SU-DHL-6 (cell line): ENCODE results near the gene COL6A2.

Experiments
- H2AFZ ChIP-seq: fragments of 200-600 bp; sonication (generic); 2 replicates; pipeline ENCODE4 v1.6.1; 2014; ENCODE audit warnings: low read depth, mild to moderate bottlenecking, moderate library complexity, mixed read lengths, antibody characterized with exemption, low read length; ENCODE audit not compliant: severe bottlenecking
- H3F3A ChIP-seq: fragments of 200-600 bp; shearing (Covaris generic); 2 replicates; pipeline ENCODE4 v1.6.0; 2016; ENCODE audit warnings: antibody characterized with exemption, mild to moderate bottlenecking; ENCODE audit not compliant: insufficient read depth
- H3K27ac ChIP-seq: fragments of 200-600 bp; sonication (generic); 2 replicates; pipeline ENCODE4 v1.5.1; 2016; ENCODE audit warnings: low read depth, mild to moderate bottlenecking, low read length, moderate library complexity, mixed read lengths
- H3K27me3 ChIP-seq: fragments of 200-600 bp; sonication (generic), shearing (Covaris generic); 2 replicates; pipeline ENCODE4 v1.6.0; 2014; ENCODE audit warnings: mild to moderate bottlenecking, low read length
- H3K36me3 ChIP-seq: fragments of 200-600 bp; sonication (generic); 2 replicates; pipeline ENCODE4 v1.6.1; 2014; ENCODE audit warnings: mild to moderate bottlenecking, low read length, mixed read lengths
- H3K4me2 ChIP-seq: fragments of 300-600, 200-600 bp; shearing (Covaris generic), sonication (generic); 2 replicates; pipeline ENCODE4 v1.6.0; 2014; ENCODE audit warnings: low read length, low read depth, mild to moderate bottlenecking; ENCODE audit not compliant: poor library complexity, severe bottlenecking
- H3K4me3 ChIP-seq: fragments of 200-600 bp; sonication (generic); 2 replicates; pipeline ENCODE4 v1.5.1; 2014; ENCODE audit warnings: antibody characterized with exemption, low read length, mild to moderate bottlenecking, mixed read lengths; ENCODE audit not compliant: insufficient read depth, poor library complexity, severe bottlenecking
- H3K79me2 ChIP-seq: fragments of 200-600 bp; sonication (generic); 2 replicates; pipeline ENCODE4 v1.6.1; 2014; ENCODE audit warnings: mild to moderate bottlenecking, low read length, moderate library complexity; ENCODE audit not compliant: insufficient read depth
- H3K9ac ChIP-seq: fragments of 200-600 bp; sonication (generic); 2 replicates; pipeline ENCODE4 v1.7.0; 2014; ENCODE audit warnings: mild to moderate bottlenecking, low read length
- H3K9me2 ChIP-seq: fragments of 200-600 bp; sonication (generic); replicated peaks from 2 replicates; pipeline ENCODE4 v1.6.1; 2014; ENCODE audit warnings: low read length; ENCODE audit not compliant: insufficient read depth
- H3K9me3 ChIP-seq: fragments of 200-600 bp; sonication (generic); 2 replicates; pipeline ENCODE4 v1.6.1; 2014; ENCODE audit warnings: low read length, mixed read lengths; ENCODE audit not compliant: insufficient read depth
- H4K20me1 ChIP-seq: fragments of 200-600 bp; sonication (generic); 2 replicates; pipeline ENCODE4 v1.6.1; 2014; ENCODE audit warnings: low read depth, mild to moderate bottlenecking, antibody characterized with exemption, low read length, moderate library complexity, mixed read lengths
- EZH2phosphoT487 ChIP-seq: fragments of 200-600 bp; sonication (generic), shearing (Covaris generic); conservative IDR thresholded peaks from 2 replicates; pipeline ENCODE4 v1.6.1; 2018; ENCODE audit warnings: mild to moderate bottlenecking, antibody characterized with exemption, low read length, moderate library complexity, mixed read lengths
- TF ChIP-seq, protein P1 (sequence below): fragments of 200-600 bp; sonication (generic); IDR thresholded peaks from one replicate; pipeline ENCODE4 v1.5.1; 2017; ENCODE audit warnings: antibody characterized with exemption, mild to moderate bottlenecking, low read length, moderate library complexity; ENCODE audit not compliant: insufficient read depth, poor library complexity, severe bottlenecking

Gene COL6A2

DNA sequence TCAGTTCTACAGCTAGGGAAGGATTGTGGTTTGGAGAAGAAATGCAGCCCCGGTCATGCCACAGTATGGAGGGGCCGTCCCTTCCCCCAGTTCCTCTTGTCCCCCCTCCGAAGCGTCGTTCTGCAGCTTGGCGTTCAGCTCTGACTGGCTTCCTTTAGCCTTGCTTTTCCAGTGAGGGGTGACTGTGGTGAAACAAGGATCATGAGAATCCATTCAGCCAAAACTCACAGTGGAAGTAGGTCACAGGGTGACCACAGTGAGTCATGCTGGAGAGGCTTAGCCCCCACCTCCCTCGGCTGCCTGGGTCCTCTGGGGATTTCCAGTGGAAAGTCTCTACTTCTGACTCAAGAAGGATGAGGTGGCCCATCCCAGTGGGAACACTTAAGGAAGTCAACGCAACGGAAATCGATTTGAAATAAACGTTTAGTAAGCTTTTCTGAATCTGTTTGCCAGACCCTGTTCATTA lies 37.3 kb upstream of the COL6A2 start:
- Histone ChIP-seq H3K9me3 (no peaks in the 10 kb centered on the region; the same call in 1 of the 2 replicates), H3F3A (no peaks in the 10 kb centered on the region), H3K4me3 (no peak overlapping the region), H4K20me1 (no peaks in the 10 kb centered on the region), H3K36me3 (no peaks in the 10 kb centered on the region), H3K27ac (no peak overlapping the region), H3K9me2 (no peaks in the 10 kb centered on the region), H3K9ac (no peak overlapping the region), H3K79me2 (no peaks in the 10 kb centered on the region), H3K4me2 (no peak overlapping the region), H2AFZ (no peak overlapping the region), H3K27me3 (no peaks in the 10 kb centered on the region)
- TF ChIP-seq, protein P1, sequence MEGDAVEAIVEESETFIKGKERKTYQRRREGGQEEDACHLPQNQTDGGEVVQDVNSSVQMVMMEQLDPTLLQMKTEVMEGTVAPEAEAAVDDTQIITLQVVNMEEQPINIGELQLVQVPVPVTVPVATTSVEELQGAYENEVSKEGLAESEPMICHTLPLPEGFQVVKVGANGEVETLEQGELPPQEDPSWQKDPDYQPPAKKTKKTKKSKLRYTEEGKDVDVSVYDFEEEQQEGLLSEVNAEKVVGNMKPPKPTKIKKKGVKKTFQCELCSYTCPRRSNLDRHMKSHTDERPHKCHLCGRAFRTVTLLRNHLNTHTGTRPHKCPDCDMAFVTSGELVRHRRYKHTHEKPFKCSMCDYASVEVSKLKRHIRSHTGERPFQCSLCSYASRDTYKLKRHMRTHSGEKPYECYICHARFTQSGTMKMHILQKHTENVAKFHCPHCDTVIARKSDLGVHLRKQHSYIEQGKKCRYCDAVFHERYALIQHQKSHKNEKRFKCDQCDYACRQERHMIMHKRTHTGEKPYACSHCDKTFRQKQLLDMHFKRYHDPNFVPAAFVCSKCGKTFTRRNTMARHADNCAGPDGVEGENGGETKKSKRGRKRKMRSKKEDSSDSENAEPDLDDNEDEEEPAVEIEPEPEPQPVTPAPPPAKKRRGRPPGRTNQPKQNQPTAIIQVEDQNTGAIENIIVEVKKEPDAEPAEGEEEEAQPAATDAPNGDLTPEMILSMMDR = no peak
- no peak for TF ChIP-seq EZH2phosphoT487

DNA sequence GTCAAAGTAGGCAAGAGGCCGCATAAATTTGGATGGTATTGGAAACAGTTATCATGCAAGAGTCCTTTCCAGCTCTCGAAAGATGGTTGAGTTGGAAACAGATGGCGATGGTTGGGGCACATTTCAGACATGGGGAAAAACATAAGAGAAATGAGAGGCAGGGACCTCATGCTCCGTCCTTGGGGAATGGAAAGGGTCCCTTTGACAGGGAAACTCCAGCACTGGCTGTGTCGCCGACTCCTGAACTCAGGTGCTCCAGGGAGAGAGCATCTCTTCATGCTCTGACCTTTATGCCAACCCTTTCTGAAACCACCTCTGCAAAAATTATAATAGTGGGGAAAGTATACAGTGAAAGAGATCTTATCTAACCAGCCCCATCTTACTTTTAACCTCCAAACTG lies 36.8 kb upstream of the COL6A2 start:
- no peaks in the 10 kb centered on the region for H3K9me2 ChIP-seq
- H3K9ac ChIP-seq = no peak overlapping the region
- H3K4me2 ChIP-seq = no peak overlapping the region
- no peaks in the 10 kb centered on the region for H3K27me3 ChIP-seq
- H3K9me3 ChIP-seq = no peaks in the 10 kb centered on the region; the same call in 1 of the 2 replicates
- no peaks in the 10 kb centered on the region for H3K79me2 ChIP-seq
- no peaks in the 10 kb centered on the region for H4K20me1 ChIP-seq
- H3K27ac ChIP-seq = no peak overlapping the region
- no peak for TF ChIP-seq EZH2phosphoT487
- TF ChIP-seq, protein P1 = no peak
- no peaks in the 10 kb centered on the region for H3K36me3 ChIP-seq
- no peaks in the 10 kb centered on the region for H3F3A ChIP-seq
- H2AFZ ChIP-seq = no peak overlapping the region
- H3K4me3 ChIP-seq = no peak overlapping the region

- H3F3A ChIP-seq = no peaks in the 10 kb centered on the region
- no peaks in the 10 kb centered on the region for H3K79me2 ChIP-seq
- H3K27me3 ChIP-seq = no peaks in the 10 kb centered on the region
- no peaks in the 10 kb centered on the region for H3K36me3 ChIP-seq
- no peak overlapping the region for H3K4me3 ChIP-seq
- H4K20me1 ChIP-seq = no peaks in the 10 kb centered on the region
- H3K9me2 ChIP-seq = no peaks in the 10 kb centered on the region
- H2AFZ ChIP-seq = no peak overlapping the region
- TF ChIP-seq, protein P1 = no peak
- TF ChIP-seq EZH2phosphoT487 = no peak
- H3K9ac ChIP-seq = no peak overlapping the region
- no peak overlapping the region for H3K4me2 ChIP-seq
- no peak overlapping the region for H3K27ac ChIP-seq
- no peaks in the 10 kb centered on the region; the same call in 1 of the 2 replicates for H3K9me3 ChIP-seq
Measured at GRCh38 chr21:46061518-46061917, 36.4 kb upstream of the COL6A2 start.

DNA sequence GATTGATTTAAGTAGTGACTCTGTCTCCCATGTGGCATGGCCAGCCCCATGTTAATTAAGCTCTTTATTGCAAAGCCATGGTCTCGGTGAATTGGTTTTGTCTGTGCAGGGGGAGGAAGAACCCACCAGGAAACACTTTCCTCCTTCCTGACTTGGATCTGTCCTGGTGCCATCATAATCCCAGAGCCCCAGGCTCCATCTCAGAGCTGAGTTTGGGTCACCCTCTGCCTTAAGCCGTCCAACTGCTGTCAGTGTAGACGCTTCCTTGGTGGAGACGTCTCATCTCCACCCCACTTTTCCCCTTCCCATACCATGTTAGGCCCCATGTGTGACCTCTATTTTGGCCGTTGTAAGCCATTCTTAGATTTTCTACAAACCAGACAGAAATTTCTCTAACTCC lies 36.0 kb upstream of the COL6A2 start:
- Histone ChIP-seq H3K79me2 (no peaks in the 10 kb centered on the region), H3K9me3 (no peaks in the 10 kb centered on the region; the same call in 1 of the 2 replicates), H3K27me3 (no peaks in the 10 kb centered on the region), H3K4me3 (no peak overlapping the region), H3K36me3 (no peaks in the 10 kb centered on the region), H4K20me1 (no peaks in the 10 kb centered on the region), H3F3A (no peaks in the 10 kb centered on the region), H3K27ac (no peak overlapping the region), H2AFZ (no peak overlapping the region), H3K9ac (no peak overlapping the region), H3K9me2 (no peaks in the 10 kb centered on the region), H3K4me2 (no peak overlapping the region)
- no peak for TF ChIP-seq EZH2phosphoT487
- TF ChIP-seq, protein P1 = no peak
